OCI-LY1 (cell line): Measurements from ENCODE around the gene STK17B.

ENCODE experiments used
- CTCF ChIP-seq: fragments of 200-600 bp; sonication (generic), shearing (Covaris generic); IDR thresholded peaks from 2 replicates; pipeline ENCODE4 v1.5.1; 2017; ENCODE audit warnings: mild to moderate bottlenecking, antibody characterized with exemption, low read length, moderate library complexity, mixed read lengths
- EZH2 ChIP-seq: fragments of 200-600 bp; sonication (generic), shearing (Covaris generic); IDR thresholded peaks from 2 replicates; pipeline ENCODE4 v1.8.0; 2017; ENCODE audit warnings: borderline replicate concordance, mixed run types, mild to moderate bottlenecking, antibody characterized with exemption, low read length, moderate library complexity, mixed read lengths

GRCh38 chr2:196099916-196100315 is 71.5 kb downstream of the STK17B start:
- TF ChIP-seq CTCF, result no peak
- TF ChIP-seq EZH2, result no peak
